ENCODE results near the gene CLTB. TPM values are rescaled to one million over a fixed set of nuclear protein-coding genes. Genes with fewer than 3 reads are reported as not detected.

CLTB gene
- polyA plus RNA-seq, 2 of the 4 experiments (the other 2 are of a cell fraction) = 42.2 to 47.4 TPM

DNA sequence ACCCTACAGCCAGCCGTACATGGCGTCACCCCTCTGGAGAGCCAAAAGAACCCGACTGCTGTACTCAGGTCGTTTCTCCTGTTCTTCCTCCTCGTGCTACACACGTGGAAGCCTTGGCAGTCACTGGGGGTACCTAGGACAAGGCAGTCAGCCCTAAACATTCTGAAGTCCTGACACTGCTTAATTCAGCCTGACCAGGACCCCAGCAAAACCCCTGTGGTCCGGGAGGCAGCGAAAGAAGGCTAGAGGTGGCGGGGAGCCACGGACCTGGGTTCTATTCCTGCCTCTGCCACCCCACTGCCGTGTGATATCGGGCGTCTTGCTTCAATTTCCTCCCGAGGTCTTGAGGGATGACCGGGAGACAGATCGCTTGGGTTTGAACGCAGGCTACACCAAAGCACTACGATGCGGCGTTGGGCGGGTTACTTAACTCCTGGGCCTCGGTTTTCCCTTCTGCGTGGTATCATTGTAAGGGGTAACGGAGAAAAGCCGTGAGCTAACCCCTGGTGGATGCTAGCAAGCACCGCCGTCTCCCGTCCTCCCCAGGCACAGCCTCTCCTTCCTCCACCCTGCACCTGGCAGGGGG lies 51.5 kb downstream of the CLTB start:
- peak overlapping the region in 1 of 2 experiments; percentile 50; a peak in 2 of 6 replicates for H3K27ac ChIP-seq
- peak overlapping the region; percentile 69 for H3K4me2 ChIP-seq
- no peak for TF ChIP-seq NR3C1 (IDR thresholded peaks at IDR 0.05)
- no peak for TF ChIP-seq MAZ (IDR thresholded peaks at IDR 0.05; ENCODE audit: borderline replicate concordance, low read depth, low read length)
- POLR2A ChIA-PET = no interaction called here
- CTCF ChIA-PET = interaction anchor here (0.6 kb wide), 1 partner anchor 866 kb away, joined by 3 read pairs; no protein-coding TSS in a partner anchor
- H3K4me1 ChIP-seq = peaks cover 12% of the 10 kb centered on the region; the same call in 1 of the 3 replicates
- DNase-seq (ENCODE audit: low read depth in 1 of 2, low spot score in 1 of 2) (no peak), FAIRE-seq (no peak), ATAC-seq (no peak)
- WGBS (ENCODE audit: missing lambda C conversion rate) = 84% methylated on average over 28 of the region's 28 CpGs
- peak overlapping the region; percentile 38; the same call in 2 of the 3 replicates for H3K4me3 ChIP-seq
- H3K9me3 ChIP-seq = no peaks in the 10 kb centered on the region

DNA sequence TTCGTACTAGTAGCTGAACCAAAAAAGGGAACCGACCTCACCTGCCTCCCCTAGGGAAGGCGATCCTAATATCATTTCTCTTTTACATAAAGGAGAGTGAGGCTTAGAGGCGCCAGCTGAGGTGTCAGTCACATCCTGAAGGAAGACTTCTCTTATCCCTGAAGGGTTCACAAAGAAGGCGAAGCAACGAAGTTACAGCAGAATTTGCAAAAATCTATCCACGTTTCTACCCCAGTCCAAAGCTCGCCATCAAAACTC lies 54.2 kb downstream of the CLTB start:
- ATAC-seq (peak; percentile 10 to 23), DNase-seq (ENCODE audit: low read depth in 1 of 2, low spot score in 1 of 2) (no peak), FAIRE-seq (no peak)
- Histone ChIP-seq H3K27ac (peak overlapping the region; percentile 88 to 94), H3K4me2 (peak overlapping the region; percentile 93), H3K4me3 (peak overlapping the region; percentile 90), H3K9me3 (no peaks in the 10 kb centered on the region), H3K4me1 (peaks cover 15% of the 10 kb centered on the region; the same call in 1 of the 3 replicates)
- TF ChIP-seq ATOH8 (CRISPR knock-in tag; IDR thresholded peaks at IDR 0.05; ENCODE audit: low read depth) = no peak
- no peak for TF ChIP-seq GATA3 (IDR thresholded peaks at IDR 0.05; ENCODE audit: borderline replicate concordance)
- no peak for TF ChIP-seq SREBF2 (IDR thresholded peaks at IDR 0.05)
- TF ChIP-seq EP300 (IDR thresholded peaks at IDR 0.05) = no peak
- TF ChIP-seq JUNB (IDR thresholded peaks at IDR 0.05) = no peak
- TF ChIP-seq TFCP2L1 (CRISPR knock-in tag; IDR thresholded peaks at IDR 0.05) = no peak
- TF ChIP-seq, protein P1, sequence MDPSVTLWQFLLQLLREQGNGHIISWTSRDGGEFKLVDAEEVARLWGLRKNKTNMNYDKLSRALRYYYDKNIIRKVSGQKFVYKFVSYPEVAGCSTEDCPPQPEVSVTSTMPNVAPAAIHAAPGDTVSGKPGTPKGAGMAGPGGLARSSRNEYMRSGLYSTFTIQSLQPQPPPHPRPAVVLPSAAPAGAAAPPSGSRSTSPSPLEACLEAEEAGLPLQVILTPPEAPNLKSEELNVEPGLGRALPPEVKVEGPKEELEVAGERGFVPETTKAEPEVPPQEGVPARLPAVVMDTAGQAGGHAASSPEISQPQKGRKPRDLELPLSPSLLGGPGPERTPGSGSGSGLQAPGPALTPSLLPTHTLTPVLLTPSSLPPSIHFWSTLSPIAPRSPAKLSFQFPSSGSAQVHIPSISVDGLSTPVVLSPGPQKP (IDR thresholded peaks at IDR 0.05; ENCODE audit: low read depth, low read length) = no peak
- no peak for TF ChIP-seq POLR2A (IDR thresholded peaks at IDR 0.05; ENCODE audit: low read length)
- no peak for TF ChIP-seq CEBPB (IDR thresholded peaks at IDR 0.05)
- no peak for TF ChIP-seq FOSL2 (IDR thresholded peaks at IDR 0.05)
- TF ChIP-seq FOSL2 (CRISPR knock-in tag; IDR thresholded peaks at IDR 0.05) = no peak
- TF ChIP-seq CHD2 (IDR thresholded peaks at IDR 0.05; ENCODE audit: low read length, partially characterized antibody) = no peak
- no peak for TF ChIP-seq MAZ (IDR thresholded peaks at IDR 0.05; ENCODE audit: borderline replicate concordance, low read depth, low read length)
- no peak for TF ChIP-seq REST (IDR thresholded peaks at IDR 0.05)
- no peak for TF ChIP-seq BCL3 (IDR thresholded peaks at IDR 0.05)
- TF ChIP-seq, protein P2, sequence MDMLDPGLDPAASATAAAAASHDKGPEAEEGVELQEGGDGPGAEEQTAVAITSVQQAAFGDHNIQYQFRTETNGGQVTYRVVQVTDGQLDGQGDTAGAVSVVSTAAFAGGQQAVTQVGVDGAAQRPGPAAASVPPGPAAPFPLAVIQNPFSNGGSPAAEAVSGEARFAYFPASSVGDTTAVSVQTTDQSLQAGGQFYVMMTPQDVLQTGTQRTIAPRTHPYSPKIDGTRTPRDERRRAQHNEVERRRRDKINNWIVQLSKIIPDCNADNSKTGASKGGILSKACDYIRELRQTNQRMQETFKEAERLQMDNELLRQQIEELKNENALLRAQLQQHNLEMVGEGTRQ (IDR thresholded peaks at IDR 0.05) = no peak
- TF ChIP-seq CTCF (IDR thresholded peaks at IDR 0.05) = no peak
- ChIA-PET CTCF (interaction anchor here (0.5 to 2.6 kb wide), 6 partner anchors 9 to 1094 kb away, joined by 3 to 6 read pairs (median 4); no protein-coding TSS in a partner anchor), POLR2A (interaction anchor here (1.3 to 1.6 kb wide), 2 partner anchors 8 to 175 kb away, joined by 4 to 7 read pairs; partner anchors contain the start of gene RNF44)
- 73% methylated on average over 8 of the region's 8 CpGs for WGBS (ENCODE audit: missing lambda C conversion rate)

Measured in A549 (cell line).